22Rv1 (cell line): ENCODE measurements around the gene SPAG17.

Experiments
- H3K27ac ChIP-seq: fragments of 450-650 bp; 2 replicates; pipeline ENCODE4 v1.5.1; 2017
- CTCF ChIP-seq: fragments of 450-650 bp; IDR thresholded peaks from 2 replicates; pipeline ENCODE4 v1.5.1; 2017; ENCODE audit warnings: mild to moderate bottlenecking
- ZFX ChIP-seq: fragments of 450-650 bp; IDR thresholded peaks from 2 replicates; pipeline ENCODE4 v1.6.1; 2017; ENCODE audit warnings: antibody characterized with exemption, borderline replicate concordance

SPAG17 gene

GRCh38 chr1:118023199-118023598, 161.8 kb downstream of the SPAG17 start:
- TF ChIP-seq CTCF (peak; percentile 23; the same call in 1 of the 2 replicates), ZFX (no peak)
- H3K27ac ChIP-seq: no peak overlapping the region

- H3K27ac ChIP-seq: no peak overlapping the region
- TF ChIP-seq CTCF: no peak
Measured at GRCh38 chr1:118021668-118022067, 163.4 kb downstream of the SPAG17 start.

GRCh38 chr1:118018060-118018459, 167.0 kb downstream of the SPAG17 start:
- H3K27ac ChIP-seq: no peak overlapping the region
- TF ChIP-seq CTCF: no peak
- TF ChIP-seq ZFX: no peak

- no peak overlapping the region for H3K27ac ChIP-seq
- TF ChIP-seq CTCF (no peak), ZFX (no peak)
Measured at GRCh38 chr1:118013938-118014337, 171.1 kb downstream of the SPAG17 start.

- no peak for TF ChIP-seq ZFX
- H3K27ac ChIP-seq: no peak overlapping the region
Measured at GRCh38 chr1:118013336-118013735, 171.7 kb downstream of the SPAG17 start.

GRCh38 chr1:118012515-118013124, 172.4 kb downstream of the SPAG17 start:
- no peak for TF ChIP-seq CTCF
- no peak for TF ChIP-seq ZFX
- no peak overlapping the region for H3K27ac ChIP-seq

- no peak for TF ChIP-seq CTCF
- no peak for TF ChIP-seq ZFX
- no peak overlapping the region for H3K27ac ChIP-seq
Measured at GRCh38 chr1:118008011-118008410, 177.0 kb downstream of the SPAG17 start.

GRCh38 chr1:118007391-118007790, 177.6 kb downstream of the SPAG17 start:
- no peak overlapping the region for H3K27ac ChIP-seq
- TF ChIP-seq ZFX: no peak
- TF ChIP-seq CTCF: no peak
